GM23338 (cell line): ENCODE data around the gene INPP5A. TPM values are rescaled to one million over a fixed set of nuclear protein-coding genes. Genes with fewer than 3 reads are reported as not detected.

ENCODE experiments used
- ATAC-seq: fragments of 200-7000 bp; cut with Tn5 transposase; 3 replicates; pipeline ENCODE4 v1.9.1; 2020
- DNase-seq: peaks from one replicate; pipeline ENCODE4 v3.0.0-alpha.2; 2015; ENCODE audit warnings: low spot score
- H2AFZ ChIP-seq: fragments of 200-600 bp; sonication (generic); 2 replicates; pipeline ENCODE4 v1.8.0; 2016; ENCODE audit warnings: antibody characterized with exemption, mild to moderate bottlenecking, moderate library complexity
- H3F3A ChIP-seq: fragments of 200-600 bp; sonication (generic); replicated peaks from 2 replicates; pipeline ENCODE4 v1.8.0; 2017; ENCODE audit warnings: antibody characterized with exemption, mixed run types, low read depth
- H3K27ac ChIP-seq: fragments of 200-600 bp; sonication (generic); 2 replicates; pipeline ENCODE4 v1.6.1; 2016; ENCODE audit warnings: low read depth
- H3K27me3 ChIP-seq: fragments of 200-600 bp; sonication (generic); 2 replicates; pipeline ENCODE4 v1.8.0; 2016; ENCODE audit warnings: mild to moderate bottlenecking, mixed run types, moderate library complexity; ENCODE audit not compliant: insufficient read depth
- H3K36me3 ChIP-seq: fragments of 200-600 bp; sonication (generic); 2 replicates; pipeline ENCODE4 v1.8.0; 2016; ENCODE audit warnings: mild to moderate bottlenecking; ENCODE audit not compliant: insufficient read depth
- H3K4me1 ChIP-seq: fragments of 200-600 bp; sonication (generic); 2 replicates; pipeline ENCODE4 v1.8.0; 2016; ENCODE audit warnings: mild to moderate bottlenecking, moderate library complexity; ENCODE audit not compliant: insufficient read depth
- H3K4me2 ChIP-seq: fragments of 200-600 bp; sonication (generic); 2 replicates; pipeline ENCODE4 v1.7.1; 2017; ENCODE audit warnings: mixed run types
- H3K4me3 ChIP-seq: fragments of 200-600 bp; sonication (generic); 2 replicates; pipeline ENCODE4 v1.6.1; 2016; ENCODE audit warnings: mixed run types
- H3K79me2 ChIP-seq: fragments of 200-600 bp; sonication (generic); replicated peaks from 2 replicates; pipeline ENCODE4 v1.8.0; 2017; ENCODE audit warnings: mild to moderate bottlenecking; ENCODE audit not compliant: insufficient read depth
- H3K9me2 ChIP-seq: fragments of 200-600 bp; sonication (generic); 2 replicates; pipeline ENCODE4 v1.8.0; 2017; ENCODE audit not compliant: insufficient read depth
- H4K20me1 ChIP-seq: fragments of 200-600 bp; sonication (generic); replicated peaks from 2 replicates; pipeline ENCODE4 v1.8.0; 2017; ENCODE audit warnings: mild to moderate bottlenecking; ENCODE audit not compliant: insufficient read depth
- H3K27ac Mint-ChIP-seq: 2 replicates; pipeline ENCODE4 v1.8.0; 2020; ENCODE audit warnings: inconsistent platforms, mild to moderate bottlenecking, moderate library complexity, mixed read lengths
- H3K27me3 Mint-ChIP-seq: 3 replicates; pipeline ENCODE4 v1.8.0; 2022; ENCODE audit warnings: low read depth, mild to moderate bottlenecking, moderate library complexity, mixed read lengths, inconsistent platforms; ENCODE audit not compliant: insufficient read depth, poor library complexity
- H3K36me3 Mint-ChIP-seq: 3 replicates; pipeline ENCODE4 v1.8.0; 2021; ENCODE audit warnings: low read depth, mild to moderate bottlenecking, inconsistent platforms, moderate library complexity, mixed read lengths
- H3K4me1 Mint-ChIP-seq: 3 replicates; pipeline ENCODE4 v1.8.0; 2020; ENCODE audit warnings: mild to moderate bottlenecking, inconsistent platforms, mixed read lengths
- H3K4me3 Mint-ChIP-seq: 3 replicates; pipeline ENCODE4 v1.8.0; 2021; ENCODE audit warnings: moderate library complexity, mild to moderate bottlenecking, inconsistent platforms, mixed read lengths
- H3K9me3 Mint-ChIP-seq: 3 replicates; pipeline ENCODE4 v1.8.0; 2020; ENCODE audit warnings: moderate library complexity, mild to moderate bottlenecking, inconsistent platforms, mixed read lengths
- CREB1 ChIP-seq: fragments of 250-450 bp; sonication (Bioruptor Pico); IDR thresholded peaks from 2 replicates; pipeline ENCODE4 v1.5.0; 2020; ENCODE audit warnings: low read depth, mild to moderate bottlenecking, moderate library complexity
- ETS1 ChIP-seq: IDR thresholded peaks from 2 replicates; pipeline ENCODE4 v1.6.1; 2016; ENCODE audit warnings: antibody characterized with exemption
- EZH2 ChIP-seq: fragments of 200-600 bp; sonication (generic); IDR thresholded peaks from one replicate; pipeline ENCODE4 v1.8.0; 2017; ENCODE audit warnings: antibody characterized with exemption, mild to moderate bottlenecking, low read depth; ENCODE audit not compliant: unreplicated experiment
- EZH2phosphoT487 ChIP-seq: fragments of 200-600 bp; sonication (generic); IDR thresholded peaks from one replicate; pipeline ENCODE4 v1.8.1; 2018; ENCODE audit warnings: antibody characterized with exemption; ENCODE audit not compliant: unreplicated experiment
- JUNB ChIP-seq: IDR thresholded peaks from one replicate; pipeline ENCODE4 v1.6.1; 2016; ENCODE audit warnings: antibody characterized with exemption; ENCODE audit not compliant: unreplicated experiment
- NANOG ChIP-seq: IDR thresholded peaks from 2 replicates; pipeline ENCODE4 v1.6.1; 2016; ENCODE audit warnings: antibody characterized with exemption, borderline replicate concordance
- POLR2AphosphoS5 ChIP-seq: IDR thresholded peaks from 2 replicates; pipeline ENCODE4 v1.6.1; 2016; ENCODE audit warnings: antibody characterized with exemption, low read depth
- REST ChIP-seq: IDR thresholded peaks from one replicate; pipeline ENCODE4 v1.6.1; 2018; ENCODE audit warnings: antibody characterized with exemption; ENCODE audit not compliant: unreplicated experiment
- STAT1 ChIP-seq: IDR thresholded peaks from one replicate; pipeline ENCODE4 v1.6.1; 2016; ENCODE audit warnings: antibody characterized with exemption; ENCODE audit not compliant: unreplicated experiment
- ZNF114 ChIP-seq: fragments of 250-450 bp; sonication (Bioruptor Pico); IDR thresholded peaks from 2 replicates; pipeline ENCODE4 v1.5.0; 2020; ENCODE audit warnings: mild to moderate bottlenecking, moderate library complexity
- ZNF331 ChIP-seq: fragments of 250-450 bp; sonication (Bioruptor Pico); IDR thresholded peaks from 2 replicates; pipeline ENCODE4 v1.5.0; 2020; ENCODE audit warnings: low read depth, mild to moderate bottlenecking, moderate library complexity
- ZNF462 ChIP-seq: fragments of 250-450 bp; sonication (Bioruptor Pico); IDR thresholded peaks from 2 replicates; pipeline ENCODE4 v1.5.0; 2020; ENCODE audit warnings: mild to moderate bottlenecking, moderate library complexity
- polyA plus RNA-seq: library from polyadenylated mRNA; unstranded; fragments of >200 nt; fragmentation: Nextera tagmentation; extraction: Ambion mirVana; gene quantifications from 2 replicates; pipeline ENCODE4 v1.2.1, GENCODE V29; 2016
- total RNA-seq: library from RNA; depleted of rRNA; stranded (reverse); fragments of >200 nt; shearing (Covaris generic); gene quantifications from 2 replicates; pipeline ENCODE4 v1.2.3, GENCODE V29; 2014
- TF ChIP-seq, protein P1 (sequence below), 2 experiments: fragments of 200-600 bp in 1 of 2; sonication (generic) in 1 of 2; conservative IDR thresholded peaks; 2 replicates each; pipeline versions ENCODE4 v1.5.1 to v1.6.1; 2016 to 2017; ENCODE audit warnings: antibody characterized with exemption in 2 of 2, low read depth in 2 of 2, mild to moderate bottlenecking in 2 of 2, moderate library complexity in 1 of 2

INPP5A gene
- total and polyA plus RNA-seq, 2 experiments from 2014 or later = 5.9 to 40.6 TPM

- Mint-ChIP-seq H3K27me3 (no peaks in the 10 kb centered on the region), H3K27ac (no peak overlapping the region), H3K9me3 (no peaks in the 10 kb centered on the region), H3K4me1 (no peaks in the 10 kb centered on the region), H3K4me3 (no peak overlapping the region), H3K36me3 (no peaks in the 10 kb centered on the region; the same call in 2 of the 3 replicates)
- no peaks in the 10 kb centered on the region; the same call in 1 of the 2 replicates for H3K9me2 ChIP-seq
- no peaks in the 10 kb centered on the region for H3K27me3 ChIP-seq
- no peaks in the 10 kb centered on the region for H4K20me1 ChIP-seq
- H3K27ac ChIP-seq = no peak overlapping the region
- ATAC-seq (no peak), DNase-seq (no peak)
- H3K4me1 ChIP-seq = no peaks in the 10 kb centered on the region
- H3K4me2 ChIP-seq = no peak overlapping the region
- no peaks in the 10 kb centered on the region for H3K36me3 ChIP-seq
- H3F3A ChIP-seq = no peaks in the 10 kb centered on the region
- H2AFZ ChIP-seq = no peak overlapping the region
- TF ChIP-seq ZNF114 (CRISPR knock-in tag) = no peak
- TF ChIP-seq, protein P1, sequence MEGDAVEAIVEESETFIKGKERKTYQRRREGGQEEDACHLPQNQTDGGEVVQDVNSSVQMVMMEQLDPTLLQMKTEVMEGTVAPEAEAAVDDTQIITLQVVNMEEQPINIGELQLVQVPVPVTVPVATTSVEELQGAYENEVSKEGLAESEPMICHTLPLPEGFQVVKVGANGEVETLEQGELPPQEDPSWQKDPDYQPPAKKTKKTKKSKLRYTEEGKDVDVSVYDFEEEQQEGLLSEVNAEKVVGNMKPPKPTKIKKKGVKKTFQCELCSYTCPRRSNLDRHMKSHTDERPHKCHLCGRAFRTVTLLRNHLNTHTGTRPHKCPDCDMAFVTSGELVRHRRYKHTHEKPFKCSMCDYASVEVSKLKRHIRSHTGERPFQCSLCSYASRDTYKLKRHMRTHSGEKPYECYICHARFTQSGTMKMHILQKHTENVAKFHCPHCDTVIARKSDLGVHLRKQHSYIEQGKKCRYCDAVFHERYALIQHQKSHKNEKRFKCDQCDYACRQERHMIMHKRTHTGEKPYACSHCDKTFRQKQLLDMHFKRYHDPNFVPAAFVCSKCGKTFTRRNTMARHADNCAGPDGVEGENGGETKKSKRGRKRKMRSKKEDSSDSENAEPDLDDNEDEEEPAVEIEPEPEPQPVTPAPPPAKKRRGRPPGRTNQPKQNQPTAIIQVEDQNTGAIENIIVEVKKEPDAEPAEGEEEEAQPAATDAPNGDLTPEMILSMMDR (conservative IDR thresholded peaks at IDR 0.05; ENCODE audit: low read depth in 2 of 2) = no peak
- TF ChIP-seq JUNB = no peak
- no peak for TF ChIP-seq ZNF331 (CRISPR knock-in tag)
- TF ChIP-seq EZH2 = no peak
- TF ChIP-seq EZH2phosphoT487 = no peak
- TF ChIP-seq CREB1 (CRISPR knock-in tag) = no peak
- no peak for TF ChIP-seq ETS1
- TF ChIP-seq STAT1 = no peak
- no peak for TF ChIP-seq POLR2AphosphoS5
- TF ChIP-seq NANOG = no peak
- no peak for TF ChIP-seq REST
- no peak for TF ChIP-seq ZNF462 (CRISPR knock-in tag)
- no peaks in the 10 kb centered on the region for H3K79me2 ChIP-seq
- H3K4me3 ChIP-seq = no peak overlapping the region
Observed at GRCh38 chr10:132668048-132668394, 130.4 kb downstream of the INPP5A start.
